HL-60 (cell line): ENCODE data around the gene FILIP1L.

Source experiments
- DNase-seq, 2 experiments: peaks; one replicate each; pipeline ENCODE4 v3.0.0-alpha.2; 2010 to 2020; ENCODE audit warnings: low read depth in 1 of 2, low spot score in 1 of 2
- H3K27ac ChIP-seq: fragments of 250-450 bp; sonication (Bioruptor Pico); replicated peaks from 2 replicates; pipeline ENCODE4 v1.5.1; 2020; ENCODE audit warnings: mild to moderate bottlenecking, moderate library complexity
- H3K27me3 ChIP-seq: fragments of 250-450 bp; sonication (Bioruptor Pico); 2 replicates; pipeline ENCODE4 v1.5.1; 2021; ENCODE audit warnings: mild to moderate bottlenecking, moderate library complexity; ENCODE audit not compliant: insufficient read depth, poor library complexity, severe bottlenecking
- H3K4me3 ChIP-seq: replicated peaks from 2 replicates; pipeline ENCODE4 v1.5.1; 2011; ENCODE audit warnings: mild to moderate bottlenecking, control low read depth, low read length; ENCODE audit not compliant: insufficient read depth
- CTCF ChIP-seq: IDR thresholded peaks from one replicate; pipeline ENCODE4 v1.5.1; 2011; ENCODE audit warnings: low read length, control low read depth, inconsistent platforms; ENCODE audit not compliant: insufficient read depth
- GABPA ChIP-seq: IDR thresholded peaks from 2 replicates; pipeline ENCODE4 v1.6.1; 2012; ENCODE audit warnings: low read depth
- POLR2AphosphoS5 ChIP-seq: IDR thresholded peaks from 2 replicates; pipeline ENCODE4 v1.6.1; 2012; ENCODE audit warnings: low read depth
- REST ChIP-seq: IDR thresholded peaks from 2 replicates; pipeline ENCODE4 v1.6.1; 2012; ENCODE audit warnings: low read depth; ENCODE audit not compliant: insufficient replicate concordance
- SPI1 ChIP-seq: IDR thresholded peaks from 2 replicates; pipeline ENCODE4 v1.6.1; 2012; ENCODE audit warnings: low read depth, mild to moderate bottlenecking, borderline replicate concordance

Gene FILIP1L

GRCh38 chr3:99971761-99972160 is 142.5 kb downstream of the FILIP1L start:
- no peak for DNase-seq
- TF ChIP-seq POLR2AphosphoS5 (no peak), REST (no peak), GABPA (no peak), SPI1 (no peak)
- no peak overlapping the region for H3K27ac ChIP-seq

GRCh38 chr3:99970198-99970597 is 144.1 kb downstream of the FILIP1L start:
- Histone ChIP-seq H3K4me3 (no peak overlapping the region), H3K27ac (no peak overlapping the region), H3K27me3 (no peaks in the 10 kb centered on the region)
- DNase-seq = no peak
- no peak for TF ChIP-seq GABPA
- no peak for TF ChIP-seq REST
- TF ChIP-seq SPI1 = no peak
- TF ChIP-seq CTCF = no peak

More at GRCh38 chr3:99971761-99972160, 142.5 kb downstream of the FILIP1L start:
- H3K4me3 ChIP-seq = no peak overlapping the region
- H3K27me3 ChIP-seq = no peaks in the 10 kb centered on the region

GRCh38 chr3:99969136-99969535 is 145.2 kb downstream of the FILIP1L start:
- Histone ChIP-seq H3K27ac (no peak overlapping the region), H3K27me3 (no peaks in the 10 kb centered on the region), H3K4me3 (no peak overlapping the region)
- DNase-seq = peak; percentile 38 to 62
- TF ChIP-seq SPI1 = no peak
- TF ChIP-seq POLR2AphosphoS5 = no peak
- TF ChIP-seq GABPA = no peak
- TF ChIP-seq REST = no peak
- TF ChIP-seq CTCF = no peak

GRCh38 chr3:99967796-99968195 is 146.5 kb downstream of the FILIP1L start:
- H3K27me3 ChIP-seq = no peaks in the 10 kb centered on the region
- no peak for DNase-seq
- H3K4me3 ChIP-seq = no peak overlapping the region
- no peak for TF ChIP-seq GABPA
- TF ChIP-seq POLR2AphosphoS5 = no peak
- TF ChIP-seq CTCF = no peak
- no peak for TF ChIP-seq SPI1
- no peak for TF ChIP-seq REST
- no peak overlapping the region for H3K27ac ChIP-seq
